ENCODE data around the gene LRRC56.

The LRRC56 gene, protein sequence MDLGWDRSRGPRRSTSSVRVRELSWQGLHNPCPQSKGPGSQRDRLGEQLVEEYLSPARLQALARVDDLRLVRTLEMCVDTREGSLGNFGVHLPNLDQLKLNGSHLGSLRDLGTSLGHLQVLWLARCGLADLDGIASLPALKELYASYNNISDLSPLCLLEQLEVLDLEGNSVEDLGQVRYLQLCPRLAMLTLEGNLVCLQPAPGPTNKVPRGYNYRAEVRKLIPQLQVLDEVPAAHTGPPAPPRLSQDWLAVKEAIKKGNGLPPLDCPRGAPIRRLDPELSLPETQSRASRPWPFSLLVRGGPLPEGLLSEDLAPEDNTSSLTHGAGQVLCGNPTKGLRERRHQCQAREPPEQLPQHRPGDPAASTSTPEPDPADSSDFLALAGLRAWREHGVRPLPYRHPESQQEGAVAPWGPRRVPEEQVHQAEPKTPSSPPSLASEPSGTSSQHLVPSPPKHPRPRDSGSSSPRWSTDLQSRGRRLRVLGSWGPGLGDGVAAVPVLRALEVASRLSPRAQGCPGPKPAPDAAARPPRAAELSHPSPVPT

DNA sequence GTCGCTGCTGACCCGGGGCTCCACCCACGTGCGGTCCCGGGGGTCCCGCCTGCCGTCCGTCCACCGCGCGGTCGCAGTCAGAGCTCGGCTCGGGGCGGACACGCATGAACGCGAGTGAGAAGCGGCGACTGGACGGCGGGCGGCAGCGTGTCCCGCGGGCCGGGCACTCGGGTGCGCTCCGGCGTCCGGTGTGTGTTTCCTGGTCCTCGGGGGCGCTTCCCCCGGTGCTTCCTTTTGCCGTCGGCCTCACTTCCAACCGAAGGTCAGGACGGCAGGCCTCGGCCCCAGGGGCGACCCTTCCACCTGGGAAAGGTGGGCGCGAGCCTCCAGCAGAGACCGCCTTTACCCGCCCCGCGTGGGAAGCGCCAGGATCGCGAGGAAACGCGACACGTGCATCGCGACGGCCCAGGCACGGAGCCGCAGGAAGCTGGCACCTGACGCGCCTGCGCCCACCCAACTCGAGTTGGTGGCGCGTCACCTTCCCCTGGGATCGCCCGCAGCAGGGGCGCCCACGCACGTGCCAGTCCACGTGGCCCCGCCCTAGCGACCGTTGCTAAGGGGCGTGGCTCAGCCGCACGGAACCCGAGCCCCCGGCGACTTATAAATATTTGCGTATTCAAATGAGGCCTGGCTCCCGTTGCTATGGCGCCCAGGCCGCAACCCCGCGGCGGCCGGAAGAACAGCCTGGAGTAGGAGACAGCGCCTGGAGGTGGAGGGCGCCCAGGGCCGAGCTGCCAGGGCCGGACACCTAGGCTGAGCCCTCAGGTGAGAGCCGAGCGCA lies at the start of gene LRRC56:
TSS of gene LRRC56 (plus strand) at position 687 of the 781 bp plus-strand sequence. CDS start 3,158 bp downstream, outside the sequence.
- peak; percentile 86 for DNase-seq

DNA sequence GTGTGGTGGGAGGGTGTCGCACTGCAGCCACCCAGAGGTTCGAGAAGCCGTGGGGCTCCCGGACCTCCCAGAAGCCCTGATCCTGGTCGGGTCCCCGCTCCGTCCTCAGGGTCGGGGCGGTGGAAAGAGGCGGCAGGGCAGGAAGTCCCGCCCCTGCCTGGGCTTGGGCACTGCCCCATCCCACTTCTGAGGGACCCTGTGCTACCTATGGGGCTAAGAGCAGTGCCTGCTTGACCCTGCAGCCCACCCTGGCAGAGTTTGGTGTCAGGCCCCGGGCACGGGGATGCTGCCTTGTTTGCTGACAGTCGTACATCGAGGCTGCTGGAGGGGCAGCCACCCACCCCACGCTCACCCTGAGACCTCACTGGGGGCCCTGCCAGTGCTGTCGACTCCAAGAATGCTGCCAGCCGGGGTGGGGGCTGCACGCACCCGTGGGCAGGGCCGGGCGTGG lies 49.7 kb upstream of the LRRC56 start:
- DNase-seq = no peak

DNA sequence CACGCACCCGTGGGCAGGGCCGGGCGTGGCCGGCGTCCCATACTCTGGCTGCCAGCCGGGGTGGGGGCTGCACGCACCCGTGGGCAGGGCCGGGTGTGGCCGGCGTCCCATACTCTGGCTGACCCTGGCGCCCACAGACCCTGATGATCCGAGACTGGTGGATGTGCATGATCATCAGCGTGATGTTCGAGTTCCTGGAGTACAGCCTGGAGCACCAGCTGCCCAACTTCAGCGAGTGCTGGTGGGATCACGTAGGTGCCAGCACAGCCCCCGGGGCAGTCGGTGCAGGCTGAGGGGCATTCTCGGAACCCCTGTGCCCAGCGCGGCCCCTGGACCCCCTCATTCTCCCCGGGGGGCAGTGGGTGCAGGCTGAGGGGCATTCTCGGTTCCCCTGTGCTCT lies 49.3 kb upstream of the LRRC56 start:
- DNase-seq = no peak

DNA sequence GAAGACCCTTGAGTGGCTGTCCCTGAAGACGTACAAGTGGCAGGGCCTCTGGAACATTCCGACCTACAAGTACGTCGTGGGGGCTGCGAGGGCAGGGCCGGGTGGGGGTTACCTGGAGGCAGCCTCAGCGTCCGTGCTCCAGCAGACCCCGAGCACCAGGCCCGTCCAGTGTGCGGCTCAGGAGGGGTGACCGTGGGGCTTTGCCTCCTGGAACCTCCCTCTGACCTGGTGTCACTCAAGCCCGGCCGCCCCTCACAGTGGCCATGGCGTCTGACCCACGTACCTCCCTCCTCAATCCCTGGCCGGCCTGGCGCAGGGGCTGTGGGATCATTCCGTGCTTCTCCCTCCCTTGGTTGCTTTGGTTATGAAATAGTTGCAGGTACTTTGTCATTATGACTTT lies 48.7 kb upstream of the LRRC56 start:
- no peak for DNase-seq

DNA sequence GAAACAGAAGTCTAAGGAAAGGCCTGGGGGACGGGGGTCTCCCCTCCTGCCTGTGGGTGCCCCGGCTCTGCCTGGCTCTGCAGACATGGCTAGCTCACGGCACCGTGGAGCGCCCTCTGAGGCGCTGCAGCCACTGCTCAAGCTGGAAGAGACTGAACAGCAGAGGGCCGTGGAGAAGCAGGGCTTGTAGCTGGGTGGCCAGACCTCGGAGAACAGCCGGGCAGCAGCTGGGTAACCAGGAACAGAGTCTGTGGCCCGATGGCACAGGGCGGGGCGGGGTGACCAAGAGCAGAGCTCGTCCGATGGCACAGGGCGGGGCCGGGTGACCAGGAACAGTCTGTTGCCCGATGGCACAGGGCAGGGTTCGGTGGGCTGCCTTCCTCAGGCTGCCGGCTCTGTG lies 48.3 kb upstream of the LRRC56 start:
- no peak for DNase-seq

DNA sequence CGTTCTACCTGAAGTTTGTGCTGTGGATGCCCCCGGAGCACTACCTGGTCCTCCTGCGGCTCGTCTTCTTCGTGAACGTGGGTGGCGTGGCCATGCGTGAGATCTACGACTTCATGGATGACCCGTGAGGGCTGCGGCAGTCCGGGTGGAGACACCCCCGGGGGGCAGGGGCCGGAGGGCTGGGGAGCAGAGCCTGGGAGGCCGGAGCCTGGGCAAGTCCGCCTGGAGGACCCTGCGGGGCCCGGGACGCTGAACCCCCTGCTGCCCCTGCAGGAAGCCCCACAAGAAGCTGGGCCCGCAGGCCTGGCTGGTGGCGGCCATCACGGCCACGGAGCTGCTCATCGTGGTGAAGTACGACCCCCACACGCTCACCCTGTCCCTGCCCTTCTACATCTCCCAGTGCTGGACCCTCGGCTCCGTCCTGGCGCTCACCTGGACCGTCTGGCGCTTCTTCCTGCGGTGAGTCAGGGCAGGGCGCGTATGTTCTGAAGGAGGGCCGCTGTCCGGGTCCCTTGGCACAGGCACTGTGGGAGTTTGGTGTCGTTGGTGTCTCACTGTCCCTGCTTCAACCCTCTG lies 47.6 kb upstream of the LRRC56 start:
- no peak for DNase-seq

DNA sequence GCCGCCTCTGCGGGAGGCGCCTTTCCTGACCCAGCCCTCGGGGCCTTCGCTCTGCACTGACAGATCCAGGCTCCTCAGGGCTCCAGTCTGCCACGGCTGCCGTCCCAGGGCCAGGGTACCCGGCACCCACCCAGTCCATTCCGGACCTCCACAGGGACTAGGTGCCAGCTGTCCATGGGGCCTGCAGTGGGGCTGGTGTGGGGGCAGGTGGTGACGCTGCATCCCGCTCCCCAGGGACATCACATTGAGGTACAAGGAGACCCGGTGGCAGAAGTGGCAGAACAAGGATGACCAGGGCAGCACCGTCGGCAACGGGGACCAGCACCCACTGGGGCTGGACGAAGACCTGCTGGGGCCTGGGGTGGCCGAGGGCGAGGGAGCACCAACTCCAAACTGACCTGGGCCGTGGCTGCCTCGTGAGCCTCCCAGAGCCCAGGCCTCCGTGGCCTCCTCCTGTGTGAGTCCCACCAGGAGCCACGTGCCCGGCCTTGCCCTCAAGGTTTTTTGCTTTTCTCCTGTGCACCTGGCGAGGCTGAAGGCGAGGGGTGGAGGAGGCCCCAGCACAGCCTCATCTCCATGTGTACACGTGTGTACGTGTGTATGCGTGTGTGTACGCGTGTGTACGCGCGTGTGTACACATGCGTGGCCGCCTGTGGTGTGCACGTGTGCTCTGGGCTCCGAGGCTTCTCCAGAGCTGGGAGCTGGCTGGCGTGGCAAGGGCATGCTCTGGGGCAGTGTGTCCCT lies 47.0 kb upstream of the LRRC56 start:
- no peak for DNase-seq

DNA sequence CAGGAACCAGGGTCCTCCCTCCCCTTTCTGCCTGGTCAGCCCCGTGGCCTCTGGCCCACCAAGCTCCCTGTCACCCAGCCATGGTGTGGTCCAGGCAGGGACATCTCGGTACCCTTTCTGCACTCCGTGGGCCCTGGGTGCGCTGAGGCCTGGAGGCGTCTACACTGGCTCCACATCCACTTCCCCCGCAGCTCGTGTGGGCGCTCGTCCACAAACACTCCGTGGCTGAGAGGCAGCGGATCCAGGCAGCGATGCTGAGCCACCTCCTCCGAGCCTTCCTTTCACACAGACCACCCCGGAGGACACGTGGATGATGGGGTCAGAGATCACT lies 46.4 kb upstream of the LRRC56 start:
- no peak for DNase-seq

DNA sequence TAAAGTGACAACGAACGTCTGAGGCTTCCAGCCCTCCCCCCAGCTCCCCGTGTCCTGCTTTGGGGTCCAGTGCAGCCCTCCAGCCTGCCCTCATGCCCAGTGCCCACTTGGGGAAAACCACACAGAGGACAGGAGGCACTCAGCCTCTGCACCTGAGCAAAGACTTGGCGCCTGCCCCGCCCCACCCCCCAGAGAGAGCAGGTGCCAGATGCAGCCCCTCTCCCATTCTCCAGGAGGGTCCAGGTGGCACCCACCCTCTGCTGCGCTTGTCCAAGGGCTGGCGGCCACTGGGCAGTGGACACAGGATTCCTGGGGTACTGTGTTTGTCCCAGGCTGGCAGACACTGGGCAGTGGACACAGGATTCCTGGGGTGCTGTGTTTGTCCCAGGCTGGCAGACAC lies 46.0 kb upstream of the LRRC56 start:
- no peak for DNase-seq

DNA sequence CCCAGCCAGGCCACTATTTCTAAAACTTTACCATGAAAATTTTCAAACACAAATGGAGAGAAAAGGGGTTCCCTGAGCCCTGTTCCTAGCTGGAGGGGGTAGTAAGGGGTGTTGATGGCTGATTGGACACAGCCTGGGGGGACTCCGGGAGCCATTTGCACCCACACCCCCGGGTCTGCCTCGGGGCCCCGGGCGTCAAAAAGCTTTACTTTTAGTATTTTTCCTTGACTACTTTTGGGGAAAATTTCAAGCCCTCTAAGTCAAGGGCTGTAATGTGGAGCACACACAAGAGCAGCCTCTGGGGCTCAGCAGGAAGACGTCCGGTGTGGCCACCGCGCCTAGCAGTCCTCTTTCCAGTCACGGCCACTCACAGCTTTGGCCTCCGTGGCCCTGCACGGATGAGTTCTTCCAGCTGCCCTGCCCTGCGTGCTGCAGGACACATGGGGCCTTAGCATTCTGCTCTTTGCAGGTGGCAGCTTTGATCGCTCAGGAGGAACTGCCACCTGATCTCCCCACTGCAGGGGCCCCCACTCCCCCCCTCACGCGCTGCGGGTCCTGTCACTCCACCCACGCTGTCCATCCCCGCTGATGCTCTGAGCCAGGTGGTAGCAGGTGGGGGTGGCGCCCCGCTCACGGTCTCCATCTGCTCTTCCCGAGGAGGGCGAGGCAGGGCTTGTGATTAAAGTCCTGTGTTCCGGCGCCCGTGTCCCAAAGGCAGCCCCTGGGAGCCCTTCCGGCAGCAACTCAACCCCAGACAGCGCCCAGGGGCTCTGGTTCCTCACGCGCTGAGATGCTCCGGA lies 44.7 kb upstream of the LRRC56 start:
- no peak for DNase-seq

DNA sequence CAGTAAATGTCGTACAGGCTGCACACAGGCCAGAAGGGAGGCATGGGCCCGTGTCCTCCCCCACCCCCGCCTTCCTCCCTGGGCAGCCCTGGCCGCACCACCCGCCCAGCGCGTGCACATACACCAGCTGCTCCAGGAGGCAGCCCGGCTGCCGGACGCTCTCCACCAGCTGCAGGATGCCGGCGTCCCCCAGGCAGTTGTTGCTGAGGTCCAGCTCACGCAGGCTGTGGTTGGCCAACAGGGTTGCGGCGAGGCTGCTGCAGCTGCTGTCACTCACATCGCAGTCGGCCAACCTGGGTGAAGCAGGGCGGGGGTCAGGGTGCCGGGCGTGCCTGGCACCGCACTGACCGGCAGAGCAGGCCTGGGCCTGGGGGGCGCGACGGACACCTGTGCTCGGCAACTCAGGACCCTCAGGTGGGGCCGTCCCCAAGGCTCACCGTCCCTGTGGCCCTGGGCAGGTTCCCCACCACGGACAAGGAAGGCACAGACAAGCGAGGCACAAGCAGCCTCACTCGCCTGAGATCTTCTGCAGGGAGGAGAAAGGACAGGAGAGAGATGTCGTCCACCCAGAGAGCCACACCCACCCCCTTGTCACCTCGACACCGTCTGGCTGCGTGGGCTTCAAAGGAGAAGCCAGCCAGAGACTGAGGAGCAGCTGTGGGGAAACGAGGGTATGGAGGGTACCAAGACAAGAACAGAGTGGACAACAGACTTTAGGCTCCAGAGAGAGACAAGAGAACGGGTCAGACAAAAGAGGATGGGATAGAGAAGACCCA lies 42.4 kb upstream of the LRRC56 start:
- no peak for DNase-seq

DNA sequence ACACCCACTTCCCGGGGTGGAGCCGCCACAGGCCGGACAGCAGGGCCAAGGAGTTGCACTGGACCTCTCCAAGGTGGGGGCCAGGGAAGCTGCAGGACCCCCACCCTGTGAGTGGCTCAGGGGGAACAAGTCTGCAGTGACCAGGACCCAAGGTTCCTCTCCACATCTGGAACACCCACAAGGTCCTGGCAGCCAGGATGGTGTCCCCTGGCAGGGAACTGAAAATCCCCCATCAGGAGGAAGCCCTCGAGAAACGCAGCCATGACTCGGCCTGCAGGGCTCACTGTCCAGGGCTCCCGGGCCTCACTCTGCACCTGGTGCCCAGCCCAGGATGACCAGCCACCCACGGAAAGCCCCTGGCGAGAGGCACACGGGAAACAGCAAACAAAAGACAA lies 41.8 kb upstream of the LRRC56 start:
- no peak for DNase-seq

DNA sequence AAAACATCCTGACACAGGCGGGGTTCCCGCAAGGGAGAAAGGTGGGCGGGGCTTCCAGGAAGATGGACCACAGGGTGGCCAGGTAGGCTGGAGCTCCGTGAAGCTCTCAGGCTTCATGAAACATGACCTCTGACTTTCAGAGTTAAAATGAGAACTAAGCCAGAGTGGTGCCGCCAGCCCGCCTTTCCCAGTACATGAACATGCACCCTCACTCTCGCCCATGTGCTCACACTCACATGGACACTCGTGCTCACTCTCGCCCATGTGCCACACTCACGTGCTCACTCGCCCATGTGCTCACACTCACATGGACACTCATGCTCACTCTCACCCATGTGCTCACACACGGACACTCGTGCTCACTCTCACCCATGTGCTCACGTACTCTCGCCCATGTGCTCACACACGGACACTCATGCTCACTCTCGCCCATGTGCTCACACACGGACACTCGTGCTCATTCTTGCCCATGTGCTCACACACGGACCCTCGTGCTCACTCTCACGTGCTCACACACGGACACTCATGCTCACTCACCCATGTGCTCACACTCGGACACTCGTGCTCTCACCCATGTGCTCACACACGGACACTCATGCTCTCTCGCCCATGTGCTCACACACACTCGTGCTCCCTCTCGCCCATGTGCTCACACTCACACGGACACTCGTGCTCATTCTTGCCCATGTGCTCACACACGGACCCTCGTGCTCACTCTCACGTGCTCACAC lies 40.3 kb upstream of the LRRC56 start:
- DNase-seq = no peak

DNA sequence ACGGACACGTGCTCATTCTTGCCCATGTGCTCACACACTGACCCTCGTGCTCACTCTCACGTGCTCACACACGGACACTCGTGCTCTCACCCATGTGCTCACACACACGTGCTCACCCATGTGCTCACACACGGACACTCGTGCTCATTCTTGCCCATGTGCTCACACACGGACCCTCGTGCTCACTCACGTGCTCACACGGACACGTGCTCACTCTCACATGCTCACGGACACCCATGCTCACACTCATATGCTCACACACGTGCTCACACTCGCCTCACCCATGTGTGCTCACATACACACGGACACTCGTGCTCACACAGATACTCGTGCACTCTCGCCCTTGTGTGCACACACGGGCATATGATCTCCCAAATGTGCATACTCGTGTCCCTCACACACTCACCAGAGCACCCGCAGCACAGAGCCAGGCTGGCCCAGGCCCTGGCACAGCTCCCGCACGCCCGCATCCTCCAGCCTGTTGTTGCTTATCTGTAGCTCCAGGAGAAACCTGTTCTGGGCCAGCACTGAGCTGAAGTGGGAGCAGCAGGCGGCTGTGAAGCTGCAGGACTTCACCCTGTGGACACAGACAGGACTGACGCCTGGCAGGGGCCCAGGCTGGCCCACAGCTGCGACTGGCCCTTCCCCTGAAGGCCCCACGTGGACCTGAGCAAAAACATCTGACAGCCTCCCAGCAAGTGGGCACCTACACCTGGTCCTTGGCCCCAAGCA lies 39.6 kb upstream of the LRRC56 start:
- DNase-seq = no peak

DNA sequence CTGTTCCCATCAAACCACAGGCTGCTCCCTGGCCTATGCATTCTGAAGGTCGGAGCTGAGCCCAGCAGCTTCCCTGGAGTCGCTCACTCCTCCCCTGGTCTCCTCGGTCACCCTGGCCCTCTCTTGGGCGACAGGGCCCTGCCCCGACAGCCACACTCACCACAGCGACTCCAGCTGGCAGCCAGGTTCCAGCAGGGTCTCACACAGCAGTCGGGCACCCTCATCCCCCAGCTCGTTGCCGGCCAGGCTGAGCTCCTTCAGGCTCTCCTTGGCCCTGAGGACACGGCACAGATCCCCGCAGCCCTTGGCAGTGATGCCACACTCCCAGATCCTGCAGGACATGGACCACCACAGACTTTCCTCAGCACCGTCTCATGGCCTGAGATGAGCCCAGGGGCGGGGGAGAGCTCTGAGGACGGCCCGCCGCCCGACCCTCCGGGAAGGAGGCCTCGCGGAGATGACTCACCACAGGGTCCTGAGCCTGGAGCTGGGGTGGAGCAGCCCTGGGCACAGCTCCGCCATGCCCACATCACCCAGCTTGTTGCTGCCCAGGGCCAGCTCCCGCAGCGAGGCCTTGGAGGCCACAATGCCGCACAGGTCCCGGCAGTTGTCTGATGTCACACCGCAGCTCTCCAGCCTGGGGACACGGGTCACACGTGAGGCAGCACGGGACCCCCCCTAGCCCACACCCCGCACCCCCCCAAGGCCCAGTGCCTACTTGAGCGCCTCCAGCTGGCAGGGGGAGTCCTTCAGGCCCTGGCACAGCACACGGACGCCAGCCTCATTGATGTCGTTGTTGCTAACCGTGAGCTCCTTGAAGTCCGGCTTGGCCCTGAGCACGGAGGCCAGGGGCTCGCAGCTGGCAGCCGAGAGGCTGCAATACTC lies 38.8 kb upstream of the LRRC56 start:
- no peak for DNase-seq

DNA sequence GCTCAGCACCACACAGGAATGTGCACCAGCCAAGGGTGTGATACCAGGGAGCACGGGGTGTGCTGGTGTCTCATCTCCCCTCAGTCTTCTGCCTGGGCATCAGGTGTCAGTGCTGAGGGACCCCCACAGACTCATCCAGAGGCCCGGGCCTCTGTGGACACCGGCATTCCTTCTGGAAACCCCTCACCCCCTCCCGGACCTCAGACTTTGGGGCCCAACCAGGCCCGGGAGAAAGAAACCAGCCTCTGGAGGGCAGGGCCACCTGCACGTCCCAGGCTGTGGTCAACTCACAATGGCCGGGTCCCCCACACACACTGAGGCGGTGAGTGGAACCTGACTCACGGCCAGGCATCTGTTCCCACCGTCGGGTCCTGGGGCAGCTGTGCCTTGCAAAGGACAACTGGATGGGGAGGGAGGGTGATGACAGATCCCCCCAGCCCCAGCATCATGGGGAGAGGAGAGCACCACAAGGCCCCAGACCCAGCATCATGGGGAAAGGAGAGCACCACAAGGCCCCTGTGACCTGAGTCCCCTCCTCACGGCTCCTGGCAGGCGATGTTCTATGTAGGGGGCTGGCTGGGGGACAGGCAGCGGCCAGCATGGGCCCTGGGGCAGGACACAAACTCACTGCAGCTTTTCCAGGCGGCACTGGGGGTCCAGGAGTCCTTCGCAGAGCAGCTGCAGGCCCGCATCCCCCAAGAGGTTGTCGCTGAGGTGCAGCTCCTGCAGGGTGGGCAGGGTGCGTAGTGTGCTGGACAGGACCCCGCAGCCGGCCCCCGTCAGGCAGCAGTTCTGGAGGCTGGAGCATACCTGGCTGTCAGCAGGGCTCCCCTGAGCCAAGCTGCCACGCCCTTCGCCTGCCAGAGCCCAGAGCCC lies 37.9 kb upstream of the LRRC56 start:
- no peak for DNase-seq

DNA sequence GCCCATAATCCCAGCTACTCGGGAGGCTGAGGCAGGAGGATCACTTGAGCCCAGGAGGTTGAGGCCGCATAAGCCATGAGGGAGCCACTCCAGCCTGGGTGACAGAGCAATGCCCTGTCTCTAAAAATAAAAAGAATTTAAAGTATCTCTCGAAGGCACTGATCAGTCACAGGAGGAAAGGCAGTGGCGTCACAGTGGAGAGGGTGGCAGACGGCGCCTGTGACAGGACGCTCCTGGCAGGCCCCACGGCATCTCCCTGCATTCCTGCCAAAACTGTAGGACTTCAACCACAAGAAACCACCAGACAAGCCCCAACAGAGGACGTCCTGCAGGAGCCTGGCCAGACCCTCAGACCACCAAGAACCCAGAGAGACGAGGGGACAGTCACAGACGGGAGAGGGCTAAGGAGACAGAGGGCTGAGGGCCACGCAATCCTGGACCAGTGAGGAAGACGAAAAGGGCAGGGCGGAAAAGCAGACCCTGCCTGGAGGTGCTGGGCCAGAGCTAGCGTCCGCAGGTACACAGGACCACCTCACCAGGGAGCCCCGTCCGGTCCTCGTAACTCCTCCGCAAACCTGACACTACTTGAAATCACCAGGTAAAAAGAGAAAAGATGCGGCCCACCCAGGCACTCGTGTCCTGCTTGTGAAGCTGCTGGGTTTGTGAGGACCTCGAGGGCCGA lies 36.2 kb upstream of the LRRC56 start:
- DNase-seq = no peak
